ENCODE measurements around the gene AUTS2.

AUTS2 gene

GRCh38 chr7:70317356-70317755 is 719.1 kb downstream of the AUTS2 start:
- H3K4me3 ChIP-seq (ENCODE audit: low read depth, low read length): no peak overlapping the region
- no peak for DNase-seq (ENCODE audit: low read depth)
- TF ChIP-seq CTCF (IDR thresholded peaks at IDR 0.05; ENCODE audit: control insufficient read depth, extremely low read depth, insufficient read depth): no peak

- no peak for TF ChIP-seq CTCF (IDR thresholded peaks at IDR 0.05; ENCODE audit: control insufficient read depth, extremely low read depth, insufficient read depth)
These were observed 720.2 kb downstream of the AUTS2 start for GRCh38 chr7:70318511-70318910.

GRCh38 chr7:70319057-70319456 is 720.8 kb downstream of the AUTS2 start:
- no peak for TF ChIP-seq CTCF (IDR thresholded peaks at IDR 0.05; ENCODE audit: control insufficient read depth, extremely low read depth, insufficient read depth)
- DNase-seq (ENCODE audit: low read depth): no peak

More at GRCh38 chr7:70318511-70318910, 720.2 kb downstream of the AUTS2 start:
- no peak for DNase-seq (ENCODE audit: low read depth)
- H3K4me3 ChIP-seq (ENCODE audit: low read depth, low read length): no peak overlapping the region

GRCh38 chr7:70321016-70321590 is 722.8 kb downstream of the AUTS2 start:
- DNase-seq (ENCODE audit: low read depth): no peak
- TF ChIP-seq CTCF (IDR thresholded peaks at IDR 0.05; ENCODE audit: control insufficient read depth, extremely low read depth, insufficient read depth): no peak
- no peak overlapping the region for H3K4me3 ChIP-seq (ENCODE audit: low read depth, low read length)

More at GRCh38 chr7:70319057-70319456, 720.8 kb downstream of the AUTS2 start:
- H3K4me3 ChIP-seq (ENCODE audit: low read depth, low read length): no peak overlapping the region

- no peak for DNase-seq (ENCODE audit: low read depth)
- TF ChIP-seq CTCF (IDR thresholded peaks at IDR 0.05; ENCODE audit: control insufficient read depth, extremely low read depth, insufficient read depth): no peak
These were observed 724.6 kb downstream of the AUTS2 start for GRCh38 chr7:70322856-70323255.

GRCh38 chr7:70325509-70326101 is 727.3 kb downstream of the AUTS2 start:
- no peak for DNase-seq (ENCODE audit: low read depth)
- H3K4me3 ChIP-seq (ENCODE audit: low read depth, low read length): no peak overlapping the region
- TF ChIP-seq CTCF (IDR thresholded peaks at IDR 0.05; ENCODE audit: control insufficient read depth, extremely low read depth, insufficient read depth): no peak

More at GRCh38 chr7:70322856-70323255, 724.6 kb downstream of the AUTS2 start:
- H3K4me3 ChIP-seq (ENCODE audit: low read depth, low read length): no peak overlapping the region

- DNase-seq (ENCODE audit: low read depth): no peak
- TF ChIP-seq CTCF (IDR thresholded peaks at IDR 0.05; ENCODE audit: control insufficient read depth, extremely low read depth, insufficient read depth): no peak
- H3K4me3 ChIP-seq (ENCODE audit: low read depth, low read length): no peak overlapping the region
These were observed 736.0 kb downstream of the AUTS2 start for GRCh38 chr7:70334295-70334694.

All from LNCaP clone FGC (cell line).